Left colon (tissue), 2 donors: ENCODE data around the gene ROBO1. TPM values are rescaled to one million over a fixed set of nuclear protein-coding genes. Genes with fewer than 3 reads are reported as not detected.
"Not testable (repeated sequence)": the region's sequence is repeated elsewhere in the genome, so short reads cannot be mapped to it uniquely, and the experiment has no call there.

Source experiments
- ATAC-seq: fragments of 200-7000 bp; cut with Tn5 transposase; one replicate; pipeline ENCODE4 v1.9.1; 2020; ENCODE audit warnings: mild to moderate bottlenecking, moderate library complexity
- DNase-seq, 2 donors: peaks; one replicate each; pipeline ENCODE4 v3.0.0-alpha.2; 2020
- intact Hi-C, 2 donors: fragments of 100-400 bp; cut with DNase I in 1 of 2; cut with micrococcal nuclease in 1 of 2; formaldehyde crosslinking; loops; one replicate each; pipeline versions ENCODE4 v1.11.2 to v1.14.0; 2022; cut with DNase I, micrococcal nuclease
- total RNA-seq, 2 donors: library from RNA; stranded (reverse); fragmentation: NEBNext Ultra II Directional; extraction: Animal tissue kit (Norgen Biotek cat#: 25700); gene quantifications; one replicate each; pipeline ENCODE4 v1.2.1, GENCODE V29; 2021
- donor health status: DM: no; HTN: no; CAD: no.
- donor health status: DM: yes; HTN: yes; CAD: no.

Gene ROBO1
- total RNA-seq, 2 donors from 2014 or later = 3.0 to 9.7 TPM

DNA sequence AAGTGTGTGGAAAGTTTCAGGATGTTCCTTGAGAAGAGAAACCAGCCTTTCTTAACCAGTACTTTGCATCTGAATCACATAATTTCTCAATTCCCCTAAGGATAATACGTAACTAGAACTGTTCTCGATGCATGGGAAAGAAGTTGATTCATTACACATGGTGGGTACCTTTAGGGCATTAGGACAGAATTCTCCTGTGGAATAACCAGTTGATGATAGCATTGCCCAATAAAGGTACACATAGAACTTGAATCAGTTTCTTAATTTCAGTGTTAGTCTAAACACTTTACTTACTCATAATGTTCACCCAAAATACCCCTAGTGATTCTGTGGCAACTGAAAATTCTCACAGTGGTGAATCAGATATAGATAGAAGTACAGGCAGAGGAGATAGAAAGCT, 1030.9 kb downstream of the ROBO1 start:
- intact Hi-C loops = no loop called here
- ATAC-seq = no peak
- no peak for DNase-seq

DNA sequence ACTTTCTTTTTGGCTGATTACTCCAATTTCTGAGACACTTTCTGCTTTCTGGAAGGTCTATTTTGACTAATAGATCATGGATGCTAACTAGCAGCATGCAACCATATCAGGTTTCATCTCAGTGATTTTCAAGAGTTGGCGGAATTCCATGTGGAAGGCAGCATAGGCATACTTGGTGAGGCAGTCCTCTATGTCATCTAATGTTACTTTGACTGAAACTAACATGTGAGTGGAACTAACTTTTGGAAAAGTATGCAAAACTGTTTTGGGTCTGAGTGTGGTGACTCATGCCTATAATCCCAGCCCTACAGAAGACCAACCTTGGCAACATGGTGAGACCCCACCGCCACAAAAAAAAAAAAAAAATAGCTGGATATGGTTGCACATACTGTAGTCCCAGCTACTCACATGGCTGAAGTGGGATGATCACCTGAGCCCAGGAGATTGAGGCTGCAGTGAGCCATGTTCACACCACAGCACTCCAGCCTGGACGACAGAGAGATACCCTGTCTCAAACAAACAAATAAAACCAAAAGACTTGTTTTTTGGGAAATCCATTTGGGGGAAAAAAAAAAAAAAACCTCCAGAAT, 1033.7 kb downstream of the ROBO1 start:
- intact Hi-C loops = no loop called here
- ATAC-seq (no peak), DNase-seq (no peak)

DNA sequence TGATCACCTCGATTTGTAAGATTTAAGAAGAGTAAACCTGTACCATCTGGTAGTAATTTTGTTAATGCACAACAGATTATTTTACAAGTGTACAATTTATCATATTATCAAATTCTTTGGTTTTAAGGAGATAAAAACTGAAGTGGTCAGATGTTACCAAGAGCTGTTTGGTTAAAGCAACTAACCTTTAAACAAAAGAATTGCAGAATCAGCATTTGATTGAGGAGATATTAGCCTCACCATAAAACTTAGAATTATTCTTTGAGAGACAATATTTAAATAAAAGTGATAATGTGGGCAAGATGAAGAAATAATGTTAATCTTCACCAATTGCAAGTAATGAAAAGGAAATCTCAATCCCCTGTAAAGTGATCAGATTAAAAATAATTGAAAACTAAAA, 1034.9 kb downstream of the ROBO1 start:
- intact Hi-C loops = no loop called here
- DNase-seq = no peak
- ATAC-seq = no peak

DNA sequence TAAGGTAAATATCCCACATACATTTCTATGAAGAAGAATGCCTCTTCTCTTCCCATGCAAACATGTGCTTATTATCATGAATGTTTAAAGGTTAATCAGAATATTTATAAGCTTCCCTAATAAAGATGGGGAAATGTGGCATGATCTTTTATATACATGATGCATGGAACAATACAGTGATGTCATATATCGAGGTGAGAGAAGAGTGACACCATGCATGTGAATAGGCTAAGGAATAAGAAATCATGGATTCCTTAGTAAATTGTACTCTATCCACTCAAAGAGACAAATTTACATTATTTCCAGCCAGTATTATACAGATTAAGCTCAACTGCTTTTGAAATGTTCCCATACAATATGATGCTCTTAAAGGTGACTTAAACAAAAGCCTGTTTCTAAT, 1035.3 kb downstream of the ROBO1 start:
- intact Hi-C loops = no loop called here
- ATAC-seq (no peak), DNase-seq (no peak)

DNA sequence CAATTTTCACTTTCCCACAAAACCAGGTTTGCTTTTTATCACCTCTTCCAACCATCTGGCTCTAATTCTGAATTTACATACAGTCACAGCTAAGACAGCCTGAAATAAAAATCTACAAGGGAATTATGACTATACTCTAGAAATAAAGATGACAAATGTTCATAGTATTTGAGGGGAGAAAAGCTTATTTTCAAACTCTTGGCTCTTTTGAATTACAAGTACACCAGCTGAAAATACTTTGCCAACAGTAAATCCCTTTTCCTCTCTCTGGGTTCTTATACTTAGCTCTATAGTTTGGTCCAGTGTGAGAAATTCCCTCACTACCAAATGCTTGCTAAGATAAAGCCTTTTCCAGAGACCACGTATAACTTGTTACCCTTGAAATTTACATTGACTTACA, 1037.9 kb downstream of the ROBO1 start:
- intact Hi-C loops = no loop called here
- no peak for ATAC-seq
- no peak for DNase-seq

DNA sequence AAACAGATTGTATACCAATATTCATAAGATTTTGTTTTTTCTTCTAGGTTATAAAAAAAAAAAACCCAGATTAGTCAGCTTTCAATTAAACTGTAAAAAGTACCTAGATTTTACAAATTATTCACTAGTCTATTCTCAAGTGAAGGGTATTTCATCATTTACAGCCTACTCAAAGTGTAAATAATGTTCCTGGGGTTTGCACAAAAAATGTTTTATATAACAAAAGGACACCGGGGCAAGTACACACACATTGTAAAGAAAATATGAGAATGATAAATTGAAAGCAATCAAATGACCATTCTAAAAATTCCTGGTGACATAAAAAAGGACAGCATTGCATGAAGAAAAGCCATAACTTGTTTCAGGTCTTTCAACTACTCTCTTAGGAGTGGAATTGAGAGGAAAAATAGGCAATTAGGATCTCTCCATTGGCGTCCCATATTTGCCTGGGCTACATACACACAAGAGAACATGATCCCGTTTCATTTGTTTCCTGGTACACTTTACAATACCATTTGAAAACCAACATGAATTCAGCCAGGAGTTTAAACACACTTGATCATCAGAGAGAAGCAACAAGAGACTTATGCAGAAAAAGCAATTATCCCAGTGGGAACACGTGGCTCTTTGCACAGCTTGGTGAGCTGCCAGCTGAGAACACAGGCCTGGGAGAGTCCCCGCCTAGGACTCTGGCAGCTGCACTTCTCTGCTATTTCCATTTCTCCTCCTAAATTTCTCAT, 1039.2 kb downstream of the ROBO1 start:
- intact Hi-C loops = no loop called here

DNA sequence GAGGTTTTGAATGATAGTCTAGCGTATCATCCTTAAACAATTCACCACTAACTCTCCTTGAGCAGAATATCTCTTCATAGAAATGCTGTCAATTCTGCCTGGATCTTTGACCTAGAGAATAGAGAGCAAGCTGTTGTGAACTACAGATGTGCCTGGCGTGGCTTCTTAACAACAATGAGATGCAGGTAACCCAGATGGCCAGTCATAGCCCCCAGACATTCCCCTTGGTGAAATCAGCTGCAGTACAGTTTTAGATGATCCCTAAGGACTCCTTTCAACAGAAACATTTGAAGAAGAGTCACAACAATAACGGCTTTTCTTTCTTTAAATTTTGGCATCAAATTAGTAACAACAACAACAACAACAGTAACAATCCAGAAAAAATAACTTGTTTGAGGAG, 1041.3 kb downstream of the ROBO1 start:
- intact Hi-C loops = no loop called here
- ATAC-seq (no peak), DNase-seq (no peak)

More for the DNA sequence above, 1039.2 kb downstream of the ROBO1 start:
- DNase-seq (peak; percentile 34 to 65), ATAC-seq (peak; percentile 81)

DNA sequence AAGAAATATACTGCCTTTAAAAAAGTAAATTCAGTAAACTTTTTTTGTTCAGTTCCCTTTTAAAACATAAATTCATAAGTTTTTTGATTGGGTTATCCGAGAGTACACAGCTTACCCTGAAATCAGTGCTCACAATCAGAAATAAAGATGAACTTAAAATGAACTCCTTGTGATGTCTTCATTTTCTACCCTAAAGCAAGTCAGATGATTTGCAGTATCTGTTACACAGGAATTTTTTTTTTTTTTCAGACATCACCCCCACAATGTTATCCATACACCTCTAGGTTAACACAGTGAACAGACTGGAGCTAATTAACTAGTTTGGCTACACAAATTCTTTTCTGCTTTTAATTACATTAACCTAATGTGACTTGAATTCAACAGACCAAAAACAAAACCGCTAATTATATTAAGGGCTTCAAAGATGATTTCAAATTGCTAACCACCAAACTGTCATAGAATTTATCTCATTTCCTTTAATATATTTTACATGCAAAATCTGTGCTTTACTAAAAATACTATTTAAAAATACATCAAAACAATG, 1042.0 kb downstream of the ROBO1 start:
- ATAC-seq (no peak), DNase-seq (no peak)
- intact Hi-C loops = no loop called here

DNA sequence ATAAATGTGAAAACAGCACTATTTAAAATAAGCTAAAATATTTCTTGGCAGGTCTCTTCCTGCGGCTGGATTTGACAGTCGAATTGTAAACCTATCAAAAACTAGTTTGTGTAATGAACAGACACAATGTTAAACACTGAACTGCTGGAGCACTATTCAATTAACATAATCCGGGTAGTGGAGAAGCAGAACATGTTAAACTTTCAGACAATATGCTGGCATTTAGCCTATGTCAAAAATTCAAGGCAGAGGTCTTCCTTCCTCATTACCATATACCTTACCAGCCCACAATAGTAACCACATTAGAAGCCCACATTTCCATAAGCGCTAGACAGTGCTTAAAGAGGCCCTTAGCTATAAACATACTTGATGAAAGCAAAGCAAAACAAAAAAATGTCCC, 1042.9 kb downstream of the ROBO1 start:
- ATAC-seq = no peak
- intact Hi-C loops = no loop called here
- no peak for DNase-seq

DNA sequence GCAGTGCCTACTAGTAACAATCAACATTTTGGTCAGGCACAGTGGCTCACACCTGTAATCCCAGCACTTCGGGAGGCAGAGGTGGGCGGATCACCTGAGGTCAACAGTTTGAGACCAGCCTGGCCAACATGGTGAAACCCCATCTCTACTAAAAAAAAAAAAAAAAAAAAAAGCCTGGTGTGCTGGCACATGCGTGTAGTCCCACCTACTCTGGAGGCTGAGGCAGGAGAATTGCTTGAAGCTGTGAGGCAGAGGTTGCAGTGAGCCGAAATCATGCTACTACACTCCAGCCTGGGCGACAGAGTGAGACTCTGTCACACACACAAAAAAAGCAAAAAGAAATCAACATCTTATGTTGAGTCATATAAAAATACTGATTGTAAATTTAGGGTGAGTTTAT, 1043.4 kb downstream of the ROBO1 start:
- intact Hi-C loops, ATAC-seq, DNase-seq: not testable (repeated sequence)

DNA sequence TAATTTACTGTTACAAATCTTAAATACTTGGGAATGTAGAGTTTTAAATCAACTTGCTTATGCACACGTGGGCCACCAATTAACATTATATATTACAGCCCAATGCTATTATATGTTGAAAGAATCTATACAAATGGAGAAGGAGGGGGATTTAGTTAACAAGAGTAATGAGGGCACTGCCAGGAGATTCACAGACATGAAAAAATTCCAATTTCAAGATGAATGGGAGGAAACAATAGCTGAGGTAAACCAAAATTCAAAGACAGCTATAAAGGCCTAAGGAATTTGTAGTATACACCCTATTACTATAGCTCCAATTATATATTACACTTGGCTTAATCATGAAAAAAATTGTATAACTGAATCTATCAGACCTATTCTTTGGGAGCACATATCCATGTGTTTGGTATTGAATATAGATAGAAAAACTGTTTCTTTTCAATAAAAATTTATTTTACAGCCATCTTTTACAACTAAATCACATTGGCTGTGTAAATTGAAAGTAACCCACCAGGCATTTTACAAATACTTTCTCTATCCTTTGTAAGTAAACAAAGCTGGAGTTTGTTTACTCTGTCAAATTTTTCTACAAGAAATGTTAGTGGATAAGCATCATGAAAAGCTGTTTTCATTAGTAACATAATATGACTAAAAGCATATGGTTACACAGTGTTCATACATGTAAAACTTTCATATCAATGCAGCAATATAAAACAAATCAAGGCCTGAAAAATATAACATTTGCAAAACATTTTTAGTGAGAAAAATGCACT, 1045.8 kb downstream of the ROBO1 start:
- intact Hi-C loops = no loop called here
- DNase-seq (no peak), ATAC-seq (no peak)

DNA sequence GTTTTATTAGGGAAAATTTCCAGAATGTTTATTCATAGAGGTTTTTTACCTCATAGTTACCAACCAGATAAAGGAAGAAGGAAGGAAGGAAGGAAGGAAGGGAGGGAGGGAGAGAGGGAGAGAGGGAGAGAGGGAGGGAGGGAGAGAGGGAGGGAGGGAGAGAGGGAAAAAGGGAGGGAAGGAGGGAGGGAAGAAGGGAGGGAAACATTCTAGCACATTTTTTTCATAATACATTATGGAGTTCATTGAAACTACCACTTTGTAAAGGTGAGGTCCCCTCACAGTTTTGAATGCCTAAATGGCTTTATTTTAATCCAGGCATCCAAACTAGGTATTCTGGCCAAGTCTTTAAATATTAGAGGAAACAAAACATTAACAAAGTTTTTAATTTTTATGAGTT, 1049.1 kb downstream of the ROBO1 start:
- DNase-seq (no peak), ATAC-seq (no peak)
- intact Hi-C loops = no loop called here

DNA sequence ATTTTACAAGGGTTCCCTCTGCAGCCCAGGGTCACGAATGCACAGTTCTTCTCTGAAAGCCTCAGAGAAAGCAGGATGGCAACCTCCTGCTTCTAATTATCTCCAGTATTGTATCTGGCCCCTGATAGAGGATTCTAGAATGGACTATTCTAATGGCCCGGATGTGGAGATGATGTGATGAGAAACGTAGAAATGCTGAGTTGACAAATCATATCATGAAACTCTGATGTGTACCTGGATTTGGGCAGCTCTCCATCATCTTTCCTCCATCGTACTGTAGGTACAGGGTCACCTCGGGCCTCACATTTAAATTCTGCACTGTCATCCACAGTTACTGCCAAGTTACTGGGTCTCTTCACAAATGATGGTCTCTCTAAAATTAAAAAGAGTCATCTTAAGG, 1050.8 kb downstream of the ROBO1 start:
- intact Hi-C loops = no loop called here
- ATAC-seq = no peak
- no peak for DNase-seq

DNA sequence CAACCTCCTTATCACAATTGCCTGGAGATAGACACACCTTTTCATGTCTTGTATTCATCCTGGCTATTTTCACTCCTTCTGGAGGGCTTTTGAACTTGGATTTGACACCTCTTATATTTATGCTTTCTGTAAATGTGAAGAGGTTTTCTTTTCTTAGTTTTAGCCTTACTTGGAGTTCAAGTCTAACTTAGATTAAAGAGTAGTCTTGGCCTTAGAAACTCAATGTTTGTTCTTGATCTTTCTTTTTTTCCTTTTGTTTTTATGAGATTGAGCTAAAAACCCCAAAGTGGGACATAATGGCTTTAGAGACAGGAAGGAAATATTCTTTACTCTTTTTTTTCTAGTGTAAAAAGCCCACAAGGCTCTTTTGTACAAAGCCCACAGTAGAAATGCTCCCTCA, 1054.9 kb downstream of the ROBO1 start:
- intact Hi-C loops = no loop called here

DNA sequence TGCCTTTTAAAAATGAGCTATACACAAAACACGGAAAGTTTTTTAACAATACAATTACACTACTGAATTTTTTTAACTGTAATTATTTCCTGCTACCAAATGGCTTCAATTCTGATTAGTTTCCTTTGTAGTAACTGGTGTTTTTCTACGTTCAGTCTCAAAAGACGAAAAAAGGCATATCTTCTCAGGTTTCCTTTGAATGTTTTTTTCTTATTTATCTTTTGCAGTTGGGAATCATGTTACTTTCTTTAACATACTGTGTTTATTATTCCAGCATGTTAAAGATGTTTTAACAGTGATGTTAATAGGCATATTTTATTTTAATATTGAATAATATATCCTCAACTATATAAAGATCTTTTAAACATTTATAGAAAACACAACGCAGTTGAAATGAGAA, 1055.5 kb downstream of the ROBO1 start:
- no peak for DNase-seq
- no peak for ATAC-seq
- intact Hi-C loops = no loop called here

More for the DNA sequence above, 1054.9 kb downstream of the ROBO1 start:
- no peak for ATAC-seq
- DNase-seq = no peak

DNA sequence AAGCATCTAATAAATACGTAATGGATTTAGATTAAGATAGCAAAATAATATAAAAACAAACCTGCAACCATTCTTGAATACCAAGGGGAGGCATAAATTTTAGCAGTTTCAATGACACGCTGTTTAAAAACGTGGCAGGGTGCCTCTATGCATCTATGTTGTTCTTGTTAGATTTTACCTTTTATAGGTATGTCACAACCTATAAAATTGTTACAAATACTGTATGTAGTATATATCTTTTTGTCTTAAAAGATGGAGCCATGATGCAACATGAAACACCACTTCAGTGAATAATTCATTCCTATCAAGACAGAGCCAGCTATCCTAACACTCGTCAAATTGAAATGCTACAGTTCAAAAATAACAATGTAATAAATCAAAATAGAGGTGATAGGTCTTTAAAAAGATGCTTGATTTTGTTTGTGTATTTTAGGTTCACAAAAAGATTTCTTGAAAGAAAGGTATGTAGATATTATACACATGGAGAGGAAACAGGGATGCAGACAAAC, 1059.2 kb downstream of the ROBO1 start:
- intact Hi-C loops = no loop called here
- DNase-seq = no peak

DNA sequence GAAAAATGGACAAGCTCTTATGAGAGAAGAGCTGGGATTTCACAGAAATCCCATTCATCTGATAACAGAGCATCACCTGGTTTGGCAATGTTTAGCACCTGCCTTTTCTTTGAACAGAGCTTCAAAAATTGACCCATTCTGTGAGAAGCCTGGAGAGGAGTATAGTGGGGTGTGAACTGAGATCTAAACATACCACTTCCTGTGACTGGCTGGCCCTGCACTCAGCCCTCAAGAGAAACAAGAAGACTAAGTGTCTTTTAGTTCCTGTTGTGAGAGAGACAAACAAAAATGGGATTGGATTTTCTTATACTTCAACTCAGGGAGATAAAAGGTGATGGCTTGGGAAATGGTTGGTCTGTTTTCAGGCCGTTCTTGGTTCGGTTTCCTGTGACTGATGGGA, 1060.2 kb downstream of the ROBO1 start:
- no peak for DNase-seq
- intact Hi-C loops = no loop called here
- no peak for ATAC-seq

More for the DNA sequence above, 1059.2 kb downstream of the ROBO1 start:
- no peak for ATAC-seq

DNA sequence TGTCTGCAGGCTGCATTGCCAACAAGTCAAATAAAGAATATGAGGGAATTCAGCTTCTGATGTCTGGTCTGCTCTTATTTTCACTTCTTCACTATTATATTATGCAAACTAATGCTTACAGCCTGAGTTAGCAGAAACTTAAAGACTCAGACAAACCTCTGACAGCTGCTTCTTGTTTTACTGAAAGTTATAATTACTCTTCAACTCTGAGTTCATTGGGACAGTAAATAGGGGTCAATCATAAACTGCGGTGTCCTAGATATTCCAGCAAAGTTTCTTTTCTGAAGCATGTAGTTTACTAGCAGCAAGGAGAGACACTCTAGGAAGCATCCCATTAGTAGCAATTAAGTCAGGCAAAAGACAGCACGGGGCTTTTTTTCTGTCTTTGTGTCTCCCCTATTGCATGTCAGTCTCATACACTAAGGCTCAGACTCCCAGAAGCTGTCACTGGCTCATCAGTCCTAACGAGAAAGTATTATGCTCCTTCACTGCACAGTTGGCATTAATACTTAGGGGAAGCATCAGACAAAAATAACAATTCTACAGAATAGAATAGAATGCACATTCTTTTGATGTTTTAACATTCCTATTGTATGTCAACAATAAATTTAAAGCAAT, 1060.8 kb downstream of the ROBO1 start:
- ATAC-seq (no peak), DNase-seq (no peak)
- intact Hi-C loops = no loop called here

DNA sequence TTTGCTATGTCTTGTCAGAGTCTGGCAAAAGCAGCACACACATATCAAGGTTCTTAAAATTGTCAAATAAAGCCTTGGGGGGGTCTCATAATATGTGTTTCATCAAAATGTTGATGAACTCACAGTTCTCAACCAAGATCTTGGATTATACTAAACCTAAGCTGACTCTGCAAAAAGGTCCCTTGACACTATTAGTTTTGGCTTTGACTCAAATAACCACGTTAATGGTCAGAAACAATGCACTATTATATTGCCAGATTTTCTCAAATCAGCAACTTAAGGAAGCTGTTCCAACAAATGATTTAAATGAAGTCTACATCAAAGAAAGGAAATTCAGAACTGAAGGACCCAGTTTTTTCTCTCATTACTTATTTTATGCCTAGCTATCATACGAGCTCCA, 1063.9 kb downstream of the ROBO1 start:
- DNase-seq (no peak), ATAC-seq (no peak)
- intact Hi-C loops = no loop called here
